Midbrain (tissue), 1 donor: ENCODE results near the gene KBTBD3.
A peak's percentile ranks its signal among the peaks of the same experiment; 100 is the strongest.

Experiments used
- DNase-seq: peaks from one replicate; lab custom pipeline; 2025; lab: John Stamatoyannopoulos, UW

The KBTBD3 gene

DNA sequence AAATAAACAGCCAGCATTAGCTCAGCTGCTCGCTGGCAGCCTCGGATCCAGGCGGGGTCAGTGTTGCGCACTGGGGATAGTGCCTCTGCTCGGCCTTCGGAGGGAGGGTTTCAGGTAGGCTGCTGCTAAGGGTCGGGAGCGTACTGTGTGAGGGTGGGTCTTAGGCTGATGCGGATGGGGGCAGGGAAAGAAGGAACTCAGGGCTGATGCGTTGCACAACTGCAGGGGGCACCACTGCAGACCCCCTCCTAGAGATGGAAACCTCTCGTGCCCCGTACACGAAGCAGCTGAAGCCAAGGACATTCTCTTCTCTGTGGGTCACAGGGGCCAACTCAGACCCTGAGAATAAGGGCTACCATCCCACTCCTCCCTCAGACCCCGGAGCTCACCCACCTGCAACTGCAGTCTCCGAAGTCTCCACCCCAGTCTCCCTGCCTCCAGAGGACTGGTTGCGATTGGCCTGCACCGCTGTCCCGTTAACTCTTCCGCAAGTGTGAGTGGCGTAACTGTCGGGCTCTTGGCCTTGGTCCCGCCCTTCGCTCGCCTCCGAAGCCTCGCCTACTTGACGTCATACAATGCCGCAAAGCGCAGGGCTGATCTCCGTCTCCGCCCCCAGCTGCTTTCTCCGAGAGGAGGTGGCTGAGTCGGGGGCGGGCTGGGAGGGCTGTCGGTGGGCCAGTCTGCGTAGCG is at the start of gene KBTBD3:
Gene KBTBD3 (minus strand): TSS at position 429 of the 690 bp plus-strand sequence. CDS start 18,250 bp downstream, outside the sequence.
- DNase-seq = peak; percentile 100

DNA sequence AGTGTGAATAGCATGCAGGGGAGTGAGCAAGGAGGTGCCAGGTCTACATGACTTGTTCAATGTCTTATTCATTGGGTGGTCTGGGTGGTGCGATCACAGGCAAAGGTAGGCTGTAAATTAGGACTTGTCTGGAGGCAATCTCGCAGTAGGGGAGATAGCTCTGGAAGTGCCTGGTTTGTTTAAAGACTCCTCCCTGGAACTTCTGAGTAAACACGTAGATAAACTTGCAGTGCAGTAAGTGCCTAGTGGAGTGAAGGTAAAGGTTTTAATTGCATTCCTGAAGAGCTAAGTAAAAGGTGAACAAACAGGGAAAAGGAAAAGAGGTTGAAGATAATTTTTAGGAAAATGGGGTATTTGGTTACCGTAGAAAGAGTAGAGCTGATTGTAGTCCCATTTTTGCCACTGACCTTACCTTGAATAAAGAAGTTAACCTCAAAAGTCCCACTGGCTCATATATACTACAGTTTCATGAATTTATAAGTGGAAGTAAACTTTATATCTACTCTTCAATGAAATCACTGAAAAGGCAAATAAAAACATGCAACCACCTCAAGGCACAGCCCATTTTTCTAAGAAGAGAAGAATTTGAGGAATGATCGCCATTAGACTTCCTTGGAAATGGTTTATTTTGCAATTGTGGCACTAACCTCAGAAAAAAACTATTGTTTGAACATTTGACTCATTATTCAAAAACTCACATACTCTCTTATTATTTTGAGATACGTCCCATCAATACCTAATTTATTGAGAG is 44.6 kb upstream of the KBTBD3 start:
- no peak for DNase-seq

- no peak for DNase-seq
These were observed 28.8 kb upstream of the KBTBD3 start for GRCh38 chr11:106105986-106106385.

DNA sequence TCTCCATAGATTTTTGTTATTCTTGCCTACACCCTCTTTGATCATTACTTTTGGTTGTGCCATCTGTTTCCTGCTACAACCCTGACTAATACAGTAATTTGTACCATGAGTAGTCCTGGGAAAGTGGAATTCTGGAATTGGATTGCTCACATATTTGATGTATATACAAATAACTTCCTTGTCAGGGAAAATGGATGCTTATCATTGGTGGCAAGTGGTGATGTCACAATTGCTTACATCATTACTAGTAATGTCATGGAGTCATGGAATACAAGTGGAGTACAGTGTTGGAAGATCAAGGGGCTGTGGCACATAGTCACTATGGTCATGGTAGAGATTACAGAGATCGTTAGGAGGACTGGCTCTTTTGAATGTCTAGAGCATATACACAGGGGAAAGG is 24.7 kb upstream of the KBTBD3 start:
- no peak for DNase-seq

GRCh38 chr11:106101370-106101769 is 24.2 kb upstream of the KBTBD3 start:
- DNase-seq = no peak

- no peak for DNase-seq
These were observed 21.9 kb upstream of the KBTBD3 start for GRCh38 chr11:106098893-106099553.

DNA sequence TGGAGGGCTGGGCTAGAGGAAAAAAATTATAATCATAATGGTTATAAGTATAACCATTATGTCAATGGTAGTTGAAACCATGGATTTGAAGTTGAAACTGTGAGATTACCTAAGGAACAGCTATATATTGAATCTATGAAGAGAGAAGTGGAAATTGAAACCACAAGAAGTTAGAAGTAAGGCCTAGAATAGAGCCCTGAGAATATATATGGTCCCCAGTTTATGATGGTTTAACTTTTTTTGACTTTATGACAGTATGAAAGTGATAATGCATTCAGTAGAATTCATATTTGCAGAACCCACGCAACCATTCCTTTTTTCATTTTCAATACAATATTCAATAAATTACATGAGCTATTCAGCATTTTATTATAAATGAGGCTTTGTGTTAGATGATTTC is 15.3 kb upstream of the KBTBD3 start:
- DNase-seq = no peak

- no peak for DNase-seq
These were observed 14.5 kb upstream of the KBTBD3 start for GRCh38 chr11:106091480-106092123.

- no peak for DNase-seq
These were observed 11.7 kb upstream of the KBTBD3 start for GRCh38 chr11:106088896-106089295.

GRCh38 chr11:106087815-106088435 is 10.8 kb upstream of the KBTBD3 start:
- peak; percentile 63 for DNase-seq

DNA sequence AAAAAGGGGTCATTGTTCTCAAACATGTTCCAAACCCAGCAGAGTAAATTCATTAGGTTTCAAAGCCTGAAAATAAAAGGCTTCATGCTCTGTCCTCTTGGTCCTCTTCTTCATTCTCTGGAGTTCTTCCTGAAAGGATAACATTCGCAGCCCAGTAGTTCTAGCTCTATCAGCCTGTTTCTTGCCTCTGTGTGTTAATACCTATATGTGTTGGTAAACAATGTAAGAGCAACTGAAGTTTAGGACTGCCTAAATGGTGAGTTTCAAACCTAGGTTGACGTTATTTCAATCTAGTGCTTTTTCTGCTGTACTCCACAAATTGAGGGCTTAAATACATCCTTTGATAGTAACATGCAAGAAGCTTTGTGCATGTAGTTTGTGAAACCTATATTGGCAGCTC is 9.7 kb upstream of the KBTBD3 start:
- no peak for DNase-seq

DNA sequence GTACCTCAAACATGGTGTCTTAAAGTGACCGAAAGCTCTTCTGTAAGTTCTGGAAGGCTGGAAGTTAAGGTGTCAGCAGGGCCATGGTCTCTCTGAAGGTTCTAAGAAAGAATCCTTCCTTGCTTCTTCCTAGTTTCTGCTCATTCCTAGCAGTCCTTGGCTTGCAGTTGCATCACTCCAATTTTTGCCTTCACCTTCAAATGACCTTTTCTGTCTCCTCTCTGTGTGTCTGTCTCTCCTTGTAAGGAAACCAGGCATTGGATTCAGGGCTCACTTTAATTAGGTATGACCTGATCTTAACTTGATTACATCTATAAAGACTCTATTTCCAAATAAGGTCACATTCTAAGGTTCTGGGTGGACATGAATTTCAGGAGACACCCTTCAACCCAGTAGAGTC is 9.0 kb upstream of the KBTBD3 start:
- DNase-seq = no peak

GRCh38 chr11:106082096-106082495 is 4.9 kb upstream of the KBTBD3 start:
- no peak for DNase-seq

GRCh38 chr11:106077609-106078455 is 685 bp upstream of the KBTBD3 start, which contains the start of gene AASDHPPT:
Gene AASDHPPT, plus strand, starts transcription at chr11:106077662. Its CDS starts 49 bp downstream, at chr11:106077711.
- peak; percentile 77 for DNase-seq

DNA sequence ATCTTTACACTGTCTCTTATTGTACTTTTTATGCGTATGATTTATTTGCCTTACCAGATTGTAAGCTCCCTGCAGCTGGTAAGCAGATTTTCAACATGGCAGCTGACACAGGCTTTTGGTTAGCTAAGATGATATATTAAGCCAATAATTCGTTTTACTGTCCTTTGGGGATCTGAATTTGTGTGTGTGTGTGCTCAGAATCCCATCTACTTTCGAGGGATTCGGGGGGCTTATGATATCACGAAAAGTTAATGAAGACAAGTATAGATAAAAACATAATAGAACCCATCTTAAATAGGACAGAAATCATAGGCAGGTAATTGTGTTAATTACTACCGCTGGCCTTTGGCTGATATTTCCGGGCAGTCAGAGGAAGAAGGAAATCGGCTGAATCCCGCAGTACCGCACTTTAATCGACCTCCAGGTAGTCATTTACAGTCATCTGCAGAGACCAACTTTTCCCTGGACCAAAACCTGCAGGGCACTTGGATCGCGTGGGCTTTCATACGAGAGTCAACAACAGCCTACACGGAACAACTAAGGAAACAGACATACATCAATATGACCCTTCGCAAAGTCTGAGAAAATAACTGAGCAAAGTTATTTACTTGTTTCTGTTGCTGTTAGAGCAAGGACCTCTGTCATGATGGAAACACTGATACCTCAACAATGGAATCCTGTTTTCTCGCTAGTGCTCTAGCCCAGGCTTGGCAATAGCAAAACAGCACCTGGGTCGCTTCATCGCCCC is 802 bp downstream of the KBTBD3 start:
- no peak for DNase-seq

DNA sequence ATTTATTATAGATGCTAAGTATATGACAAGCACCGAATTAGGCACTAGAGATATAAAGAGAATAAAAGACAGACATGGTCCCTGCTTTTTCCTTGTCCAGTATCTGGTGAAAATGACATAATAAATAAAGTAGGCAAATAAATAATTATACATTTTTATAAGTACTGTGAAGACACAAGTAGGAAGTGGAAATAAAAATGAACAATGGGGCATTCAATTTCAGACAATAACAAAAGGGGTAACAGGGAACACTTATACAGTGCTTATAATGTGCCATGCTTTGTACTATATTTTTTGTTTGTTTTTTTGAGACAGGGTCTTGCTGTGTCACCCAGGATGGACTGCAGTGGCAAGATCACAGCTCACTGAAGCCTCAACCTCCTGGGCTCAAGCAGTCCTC is 4.3 kb downstream of the KBTBD3 start:
- DNase-seq = no peak

DNA sequence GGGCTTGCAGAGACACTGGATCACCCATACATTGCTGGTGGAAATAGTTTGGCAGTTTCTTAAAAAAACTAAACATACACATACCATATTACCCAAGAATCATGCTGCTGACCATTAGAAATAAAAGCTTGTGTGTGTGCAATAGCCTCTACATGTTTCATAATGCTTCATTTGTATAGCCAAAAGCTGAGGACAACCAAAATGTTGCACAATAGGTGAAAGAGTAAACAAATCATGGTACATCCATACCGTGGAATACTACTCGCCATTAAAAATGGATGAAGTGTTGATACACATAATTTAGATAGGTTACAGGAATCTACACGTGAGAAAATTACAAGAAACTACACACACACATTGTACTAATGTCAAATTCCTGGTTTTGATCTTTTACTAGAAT is 6.5 kb downstream of the KBTBD3 start:
- DNase-seq = no peak

DNA sequence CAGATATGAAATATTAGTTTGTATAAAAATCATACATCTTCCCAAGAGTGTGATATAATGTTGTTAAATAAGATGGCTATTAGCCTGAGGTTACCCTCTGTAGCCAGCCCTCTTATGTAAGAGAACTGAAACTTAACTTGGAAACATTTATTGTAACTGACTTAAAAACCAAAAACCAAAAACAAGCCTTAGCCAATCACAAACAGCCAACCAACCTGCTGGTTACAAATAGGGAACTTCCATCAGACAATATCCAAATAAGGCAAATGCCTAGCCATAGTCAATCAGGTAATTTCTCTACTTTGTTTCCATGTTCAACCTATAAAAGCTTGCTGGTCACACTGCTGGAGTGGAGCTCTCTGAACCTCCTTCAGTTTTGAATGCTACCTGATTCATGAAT is 14.1 kb downstream of the KBTBD3 start:
- DNase-seq = no peak

DNA sequence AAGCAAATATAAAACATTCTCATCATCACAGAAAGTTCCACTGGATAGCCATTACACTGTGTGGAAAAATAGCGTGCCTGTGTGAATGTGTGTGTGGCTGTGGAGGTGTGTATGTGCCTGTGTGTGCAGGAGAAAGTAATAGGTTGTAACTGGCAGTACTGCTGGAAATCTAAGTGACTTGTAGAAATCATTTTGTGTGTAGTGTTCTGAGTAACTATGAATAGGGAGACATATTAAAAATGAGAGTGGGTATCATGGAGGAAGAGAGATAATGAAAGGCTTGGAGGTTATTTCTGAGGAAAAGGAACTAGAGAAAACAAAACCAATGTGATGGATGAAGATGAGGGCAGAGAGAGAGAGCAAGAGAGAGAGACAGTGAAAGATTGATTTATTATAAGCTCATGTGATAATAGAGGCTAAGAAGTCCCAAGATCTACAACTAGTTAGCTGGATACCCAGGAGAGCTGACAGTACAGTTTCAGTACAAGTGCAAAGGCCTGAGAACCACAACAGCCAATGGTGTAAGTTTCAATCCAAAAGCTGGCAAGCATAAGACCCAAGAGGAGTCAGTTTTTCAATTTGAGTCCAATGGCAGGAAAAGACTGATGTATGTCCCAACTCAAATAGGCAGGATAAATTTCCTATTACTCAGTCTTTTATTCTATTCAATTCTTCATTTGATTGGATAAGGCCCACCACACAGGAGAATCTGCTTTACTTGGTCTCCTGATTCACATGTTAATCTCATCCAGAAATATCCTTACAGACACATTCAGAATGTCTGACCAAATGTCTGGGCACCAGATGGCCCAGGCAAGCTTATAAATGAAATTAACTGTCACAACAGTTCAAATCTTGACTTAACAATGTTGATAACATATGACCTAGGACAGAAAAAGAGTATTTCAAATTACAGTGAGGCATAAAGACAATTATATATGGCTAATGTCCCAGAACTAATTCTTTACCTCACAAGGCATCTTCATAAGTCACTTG is 14.9 kb downstream of the KBTBD3 start:
- DNase-seq = no peak
